H9 (cell line): ENCODE measurements around the gene IFT57. TPM values are rescaled to one million over a fixed set of nuclear protein-coding genes. Genes with fewer than 3 reads are reported as not detected.

ENCODE experiments used
- DNase-seq: peaks from one replicate; pipeline ENCODE4 v3.0.0-alpha.2; 2017
- H2AFZ ChIP-seq: one replicate; pipeline ENCODE4 v1.6.1; 2013; ENCODE audit warnings: mild to moderate bottlenecking, low read length, control low read depth, moderate library complexity
- H2AK5ac ChIP-seq: 2 replicates; pipeline ENCODE4 v1.6.1; 2013; ENCODE audit warnings: low read length, control low read depth, mixed read lengths; ENCODE audit not compliant: insufficient read length
- H2BK120ac ChIP-seq: one replicate; pipeline ENCODE4 v1.6.1; 2013; ENCODE audit warnings: low read depth, mild to moderate bottlenecking, low read length, control low read depth, inconsistent platforms; ENCODE audit not compliant: poor library complexity, severe bottlenecking
- H2BK12ac ChIP-seq: 2 replicates; pipeline ENCODE4 v1.6.1; 2013; ENCODE audit warnings: low read length, control low read depth, mixed read lengths, low read depth; ENCODE audit not compliant: insufficient read length
- H2BK15ac ChIP-seq: 2 replicates; pipeline ENCODE4 v1.6.1; 2013; ENCODE audit warnings: low read depth, low read length, control low read depth
- H2BK20ac ChIP-seq: one replicate; pipeline ENCODE4 v1.6.1; 2013; ENCODE audit warnings: low read depth, mild to moderate bottlenecking, low read length, control low read depth, inconsistent platforms; ENCODE audit not compliant: poor library complexity, severe bottlenecking
- H2BK5ac ChIP-seq: 2 replicates; pipeline ENCODE4 v1.6.1; 2013; ENCODE audit warnings: low read length, control low read depth, mixed read lengths; ENCODE audit not compliant: insufficient read length
- H3K14ac ChIP-seq: 2 replicates; pipeline ENCODE4 v1.6.1; 2013; ENCODE audit warnings: low read length, control low read depth; ENCODE audit not compliant: insufficient read depth
- H3K18ac ChIP-seq: 2 replicates; pipeline ENCODE4 v1.6.1; 2013; ENCODE audit warnings: low read depth, mild to moderate bottlenecking, mixed read lengths, low read length, control low read depth; ENCODE audit not compliant: insufficient read length
- H3K23ac ChIP-seq: 2 replicates; pipeline ENCODE4 v1.6.1; 2013; ENCODE audit warnings: low read length, control low read depth, mixed read lengths, low read depth; ENCODE audit not compliant: insufficient read length
- H3K23me2 ChIP-seq: 2 replicates; pipeline ENCODE4 v1.6.1; 2013; ENCODE audit warnings: low read depth, mild to moderate bottlenecking, mixed read lengths, low read length, control low read depth; ENCODE audit not compliant: insufficient read length, poor library complexity, severe bottlenecking
- H3K27ac ChIP-seq: 2 replicates; pipeline ENCODE4 v1.5.1; 2013; ENCODE audit warnings: low read length, control low read depth, mixed read lengths, low read depth; ENCODE audit not compliant: insufficient read length
- H3K27me3 ChIP-seq: 2 replicates; pipeline ENCODE4 v1.6.1; 2013; ENCODE audit warnings: low read length, control low read depth, inconsistent platforms; ENCODE audit not compliant: insufficient read depth
- H3K4ac ChIP-seq: 2 replicates; pipeline ENCODE4 v1.6.1; 2013; ENCODE audit warnings: low read depth, mild to moderate bottlenecking, control low read depth, inconsistent platforms, low read length, moderate library complexity
- H3K4me1 ChIP-seq: 2 replicates; pipeline ENCODE4 v1.6.1; 2013; ENCODE audit warnings: low read length, control low read depth, inconsistent platforms; ENCODE audit not compliant: insufficient read depth
- H3K4me2 ChIP-seq: 2 replicates; pipeline ENCODE4 v1.6.1; 2013; ENCODE audit warnings: low read length, control low read depth, mixed read lengths; ENCODE audit not compliant: insufficient read length, insufficient read depth
- H3K56ac ChIP-seq: 2 replicates; pipeline ENCODE4 v1.6.1; 2013; ENCODE audit warnings: low read depth, mild to moderate bottlenecking, mixed read lengths, low read length, control low read depth; ENCODE audit not compliant: insufficient read length
- H3K79me1 ChIP-seq: 2 replicates; pipeline ENCODE4 v1.6.1; 2013; ENCODE audit warnings: low read depth, mild to moderate bottlenecking, moderate library complexity, low read length, control low read depth, inconsistent platforms; ENCODE audit not compliant: insufficient read depth, poor library complexity, severe bottlenecking
- H3K79me2 ChIP-seq: 2 replicates; pipeline ENCODE4 v1.6.1; 2013; ENCODE audit warnings: low read length, control low read depth, inconsistent platforms; ENCODE audit not compliant: insufficient read depth
- H3K9ac ChIP-seq: 2 replicates; pipeline ENCODE4 v1.6.1; 2013; ENCODE audit warnings: low read length, control low read depth, mixed read lengths; ENCODE audit not compliant: insufficient read length; ENCODE audit errors: extremely low read depth
- H3K9me3 ChIP-seq: one replicate; pipeline ENCODE4 v1.6.1; 2013; ENCODE audit warnings: low read depth, low read length, inconsistent platforms; ENCODE audit not compliant: control insufficient read depth
- H3T11ph ChIP-seq: one replicate; pipeline ENCODE4 v1.6.1; 2013; ENCODE audit warnings: mild to moderate bottlenecking, low read length, control low read depth, inconsistent platforms
- H4K20me1 ChIP-seq: one replicate; pipeline ENCODE4 v1.6.1; 2013; ENCODE audit not compliant: control insufficient read depth, insufficient read length, insufficient read depth
- H4K5ac ChIP-seq: 2 replicates; pipeline ENCODE4 v1.6.1; 2013; ENCODE audit warnings: low read depth, mild to moderate bottlenecking, mixed read lengths, low read length, control low read depth; ENCODE audit not compliant: insufficient read length
- H4K8ac ChIP-seq: replicated peaks from 2 replicates; pipeline ENCODE4 v1.6.1; 2013; ENCODE audit warnings: low read length, control low read depth, mixed read lengths, low read depth; ENCODE audit not compliant: insufficient read length
- H4K91ac ChIP-seq: 2 replicates; pipeline ENCODE4 v1.6.1; 2013; ENCODE audit warnings: low read depth, mild to moderate bottlenecking, moderate library complexity, mixed read lengths, low read length, control low read depth; ENCODE audit not compliant: insufficient read length
- H3K27ac Mint-ChIP-seq, 3 experiments: 2 replicates in 2 of 3; 3 replicates in 1 of 3; pipeline ENCODE4 v1.8.0; 2020 to 2021; ENCODE audit warnings: mixed read lengths in 3 of 3, mild to moderate bottlenecking in 1 of 3, moderate library complexity in 1 of 3
- H3K27me3 Mint-ChIP-seq: 2 replicates; pipeline ENCODE4 v1.8.0; 2021; ENCODE audit warnings: low read depth, mild to moderate bottlenecking, moderate library complexity, mixed read lengths
- H3K36me3 Mint-ChIP-seq, 3 experiments: 2 replicates in 2 of 3; 3 replicates in 1 of 3; pipeline ENCODE4 v1.8.0; 2020 to 2021; ENCODE audit warnings: low read depth in 3 of 3, mixed read lengths in 3 of 3; ENCODE audit not compliant: insufficient read depth in 1 of 3
- H3K4me1 Mint-ChIP-seq, 2 experiments: 2 replicates each; pipeline ENCODE4 v1.8.0; 2020; ENCODE audit warnings: mixed read lengths in 2 of 2
- H3K4me3 Mint-ChIP-seq, 2 experiments: 2 replicates in 1 of 2; 3 replicates in 1 of 2; pipeline ENCODE4 v1.8.0; 2020 to 2021; ENCODE audit warnings: mild to moderate bottlenecking in 2 of 2, mixed read lengths in 2 of 2, moderate library complexity in 1 of 2
- H3K9me3 Mint-ChIP-seq, 2 experiments: 2 replicates in 1 of 2; 3 replicates in 1 of 2; pipeline ENCODE4 v1.8.0; 2020; ENCODE audit warnings: mild to moderate bottlenecking in 2 of 2, mixed read lengths in 2 of 2, moderate library complexity in 1 of 2
- CTCF ChIP-seq: fragments of 200-600 bp; sonication (generic); conservative IDR thresholded peaks from 3 replicates; pipeline ENCODE4 v1.8.0; 2021; ENCODE audit warnings: antibody characterized with exemption, mild to moderate bottlenecking
- WGBS: extraction: QIAGEN DNeasy Blood & Tissue Kit; methylation state at CpG from one replicate; pipeline ENCODE4 v1.1.7; 2013; ENCODE audit warnings: missing lambda C conversion rate, low lambda C conversion rate, mixed read lengths; ENCODE audit not compliant: insufficient read length; ENCODE audit errors: extremely low coverage; 5-methylcytosine and 5-hydroxymethylcytosine counted together
- total RNA-seq: library from RNA; stranded (reverse); gene quantifications from 2 replicates; pipeline ENCODE4 v1.2.1, GENCODE V29; 2021

IFT57 gene
- total RNA-seq, 1 experiment from 2014 or later: 21.4 TPM

DNA sequence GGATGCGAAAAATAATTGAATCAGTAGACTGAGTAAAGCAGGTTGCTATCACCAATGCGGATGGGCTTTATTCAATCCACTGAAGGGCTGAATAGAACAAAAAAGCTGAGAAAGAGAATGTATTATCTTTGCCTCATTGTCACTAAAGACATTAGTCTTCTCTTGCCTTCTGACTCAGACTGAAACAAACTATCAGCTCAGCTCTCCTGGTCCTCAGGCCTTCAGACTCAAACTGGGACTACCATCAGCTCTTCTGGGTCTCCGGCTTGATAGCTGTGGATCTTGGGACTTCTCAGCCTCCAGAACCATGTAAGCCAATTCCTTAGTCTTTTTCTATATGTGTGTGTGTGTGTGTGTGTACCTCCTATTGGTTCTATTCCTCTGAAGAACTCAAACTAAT lies 12.6 kb downstream of the IFT57 start:
- Histone ChIP-seq H3K4me1 (no peaks in the 10 kb centered on the region), H4K20me1 (no peaks in the 10 kb centered on the region), H3K23me2 (no peaks in the 10 kb centered on the region), H3K23ac (no peak overlapping the region), H3K79me1 (no peaks in the 10 kb centered on the region), H3K56ac (no peak overlapping the region), H3K9ac (no peak overlapping the region), H4K8ac (no peak overlapping the region), H3K14ac (no peak overlapping the region), H3K18ac (no peak overlapping the region), H2BK120ac (no peak overlapping the region), H2AFZ (no peak overlapping the region), H2BK15ac (no peak overlapping the region), H3T11ph (no peak overlapping the region), H3K9me3 (no peaks in the 10 kb centered on the region), H4K91ac (no peak overlapping the region), H3K79me2 (no peaks in the 10 kb centered on the region), H3K27me3 (no peaks in the 10 kb centered on the region), H3K27ac (no peak overlapping the region), H2BK12ac (no peak overlapping the region), H2BK20ac (no peak overlapping the region), H3K4me2 (no peak overlapping the region), H2BK5ac (no peak overlapping the region), H4K5ac (no peak overlapping the region), H2AK5ac (no peak overlapping the region), H3K4ac (no peak overlapping the region)
- no peak for TF ChIP-seq CTCF
- H3K9me3 Mint-ChIP-seq: no peaks in the 10 kb centered on the region
- H3K27me3 Mint-ChIP-seq: no peaks in the 10 kb centered on the region
- H3K4me1 Mint-ChIP-seq: no peaks in the 10 kb centered on the region
- H3K27ac Mint-ChIP-seq: no peak overlapping the region
- no peak for DNase-seq
- H3K4me3 Mint-ChIP-seq: no peak overlapping the region
- no CpG with 5 or more reads among the region's 3 CpGs for WGBS
- peaks cover 0 to 2% (median 0%) of the 10 kb centered on the region in 3 experiments; a peak in 2 of 7 replicates for H3K36me3 Mint-ChIP-seq
